Measurements from ENCODE around the gene ABAT. TPM values are rescaled to one million over a fixed set of nuclear protein-coding genes. Genes with fewer than 3 reads are reported as not detected.

The ABAT gene
- total and polyA plus RNA-seq, 10 of the 15 experiments (the other 5 are each of a cell fraction or from before 2014, with no cell fraction given): 1.0 to 10.6 (median 1.9) TPM

DNA sequence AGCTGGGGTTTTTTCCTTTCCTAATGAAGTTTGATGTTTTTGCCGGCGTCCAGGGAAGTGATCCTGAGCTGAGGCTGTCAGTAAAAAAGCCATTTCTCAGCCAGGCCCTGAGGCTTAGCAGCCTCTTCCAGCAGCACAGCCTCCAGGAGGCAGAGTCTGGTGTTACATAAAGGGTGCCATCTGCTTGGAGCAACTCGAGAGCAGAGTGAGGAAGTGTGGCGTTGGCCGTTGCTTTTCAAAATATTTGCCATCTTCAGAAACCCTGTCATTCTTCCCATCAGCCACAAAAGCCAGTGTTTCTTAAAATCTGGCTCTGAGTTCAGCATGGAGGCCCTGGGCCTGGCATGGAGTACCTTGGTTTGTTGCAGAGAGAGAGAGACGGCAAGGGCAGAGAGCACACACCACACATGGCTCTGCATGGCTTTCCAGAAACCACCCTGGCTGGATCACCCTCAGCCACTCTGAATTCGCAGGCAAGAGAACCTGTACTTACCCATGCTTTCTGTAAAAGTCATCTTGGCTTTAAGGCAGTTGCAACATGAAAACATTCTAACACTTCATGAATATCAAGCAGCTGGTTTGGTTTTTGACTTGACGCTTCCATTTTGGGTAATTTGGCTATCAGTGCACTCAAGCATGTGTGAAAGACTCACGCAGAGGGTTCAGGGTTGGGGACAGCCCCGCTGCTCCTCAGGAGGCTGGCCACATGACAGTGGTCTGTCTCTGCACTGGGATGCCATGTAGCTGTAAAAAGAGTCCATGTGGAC lies 144.3 kb downstream of the ABAT start (continued):
- TF ChIP-seq MEF2B (IDR thresholded peaks at IDR 0.05; ENCODE audit: partially characterized antibody, poor library complexity, severe bottlenecking): peak; percentile 74
- TF ChIP-seq, protein P1, sequence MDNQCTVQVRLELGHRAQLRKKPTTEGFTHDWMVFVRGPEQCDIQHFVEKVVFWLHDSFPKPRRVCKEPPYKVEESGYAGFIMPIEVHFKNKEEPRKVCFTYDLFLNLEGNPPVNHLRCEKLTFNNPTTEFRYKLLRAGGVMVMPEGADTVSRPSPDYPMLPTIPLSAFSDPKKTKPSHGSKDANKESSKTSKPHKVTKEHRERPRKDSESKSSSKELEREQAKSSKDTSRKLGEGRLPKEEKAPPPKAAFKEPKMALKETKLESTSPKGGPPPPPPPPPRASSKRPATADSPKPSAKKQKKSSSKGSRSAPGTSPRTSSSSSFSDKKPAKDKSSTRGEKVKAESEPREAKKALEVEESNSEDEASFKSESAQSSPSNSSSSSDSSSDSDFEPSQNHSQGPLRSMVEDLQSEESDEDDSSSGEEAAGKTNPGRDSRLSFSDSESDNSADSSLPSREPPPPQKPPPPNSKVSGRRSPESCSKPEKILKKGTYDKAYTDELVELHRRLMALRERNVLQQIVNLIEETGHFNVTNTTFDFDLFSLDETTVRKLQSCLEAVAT (IDR thresholded peaks at IDR 0.05): no peak
- TF ChIP-seq SMARCA5 (IDR thresholded peaks at IDR 0.05): peak; percentile 71; the same call in 1 of the 2 replicates
- TF ChIP-seq, protein P2, sequence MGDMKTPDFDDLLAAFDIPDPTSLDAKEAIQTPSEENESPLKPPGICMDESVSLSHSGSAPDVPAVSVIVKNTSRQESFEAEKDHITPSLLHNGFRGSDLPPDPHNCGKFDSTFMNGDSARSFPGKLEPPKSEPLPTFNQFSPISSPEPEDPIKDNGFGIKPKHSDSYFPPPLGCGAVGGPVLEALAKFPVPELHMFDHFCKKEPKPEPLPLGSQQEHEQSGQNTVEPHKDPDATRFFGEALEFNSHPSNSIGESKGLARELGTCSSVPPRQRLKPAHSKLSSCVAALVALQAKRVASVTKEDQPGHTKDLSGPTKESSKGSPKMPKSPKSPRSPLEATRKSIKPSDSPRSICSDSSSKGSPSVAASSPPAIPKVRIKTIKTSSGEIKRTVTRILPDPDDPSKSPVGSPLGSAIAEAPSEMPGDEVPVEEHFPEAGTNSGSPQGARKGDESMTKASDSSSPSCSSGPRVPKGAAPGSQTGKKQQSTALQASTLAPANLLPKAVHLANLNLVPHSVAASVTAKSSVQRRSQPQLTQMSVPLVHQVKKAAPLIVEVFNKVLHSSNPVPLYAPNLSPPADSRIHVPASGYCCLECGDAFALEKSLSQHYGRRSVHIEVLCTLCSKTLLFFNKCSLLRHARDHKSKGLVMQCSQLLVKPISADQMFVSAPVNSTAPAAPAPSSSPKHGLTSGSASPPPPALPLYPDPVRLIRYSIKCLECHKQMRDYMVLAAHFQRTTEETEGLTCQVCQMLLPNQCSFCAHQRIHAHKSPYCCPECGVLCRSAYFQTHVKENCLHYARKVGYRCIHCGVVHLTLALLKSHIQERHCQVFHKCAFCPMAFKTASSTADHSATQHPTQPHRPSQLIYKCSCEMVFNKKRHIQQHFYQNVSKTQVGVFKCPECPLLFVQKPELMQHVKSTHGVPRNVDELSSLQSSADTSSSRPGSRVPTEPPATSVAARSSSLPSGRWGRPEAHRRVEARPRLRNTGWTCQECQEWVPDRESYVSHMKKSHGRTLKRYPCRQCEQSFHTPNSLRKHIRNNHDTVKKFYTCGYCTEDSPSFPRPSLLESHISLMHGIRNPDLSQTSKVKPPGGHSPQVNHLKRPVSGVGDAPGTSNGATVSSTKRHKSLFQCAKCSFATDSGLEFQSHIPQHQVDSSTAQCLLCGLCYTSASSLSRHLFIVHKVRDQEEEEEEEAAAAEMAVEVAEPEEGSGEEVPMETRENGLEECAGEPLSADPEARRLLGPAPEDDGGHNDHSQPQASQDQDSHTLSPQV (IDR thresholded peaks at IDR 0.05): 0 out of 2 replicates have a peak, but pooled peaks have one; percentile 10
- TF ChIP-seq TARDBP (IDR thresholded peaks at IDR 0.05; ENCODE audit: borderline replicate concordance): no peak
- TF ChIP-seq, protein P3, sequence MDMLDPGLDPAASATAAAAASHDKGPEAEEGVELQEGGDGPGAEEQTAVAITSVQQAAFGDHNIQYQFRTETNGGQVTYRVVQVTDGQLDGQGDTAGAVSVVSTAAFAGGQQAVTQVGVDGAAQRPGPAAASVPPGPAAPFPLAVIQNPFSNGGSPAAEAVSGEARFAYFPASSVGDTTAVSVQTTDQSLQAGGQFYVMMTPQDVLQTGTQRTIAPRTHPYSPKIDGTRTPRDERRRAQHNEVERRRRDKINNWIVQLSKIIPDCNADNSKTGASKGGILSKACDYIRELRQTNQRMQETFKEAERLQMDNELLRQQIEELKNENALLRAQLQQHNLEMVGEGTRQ (IDR thresholded peaks at IDR 0.05; ENCODE audit: borderline replicate concordance, low read depth, low read length): peak; percentile 13; the same call in 1 of the 2 replicates
- no peak for TF ChIP-seq SMAD1 (IDR thresholded peaks at IDR 0.05; ENCODE audit: low read depth, partially characterized antibody)
- TF ChIP-seq, protein P4, sequence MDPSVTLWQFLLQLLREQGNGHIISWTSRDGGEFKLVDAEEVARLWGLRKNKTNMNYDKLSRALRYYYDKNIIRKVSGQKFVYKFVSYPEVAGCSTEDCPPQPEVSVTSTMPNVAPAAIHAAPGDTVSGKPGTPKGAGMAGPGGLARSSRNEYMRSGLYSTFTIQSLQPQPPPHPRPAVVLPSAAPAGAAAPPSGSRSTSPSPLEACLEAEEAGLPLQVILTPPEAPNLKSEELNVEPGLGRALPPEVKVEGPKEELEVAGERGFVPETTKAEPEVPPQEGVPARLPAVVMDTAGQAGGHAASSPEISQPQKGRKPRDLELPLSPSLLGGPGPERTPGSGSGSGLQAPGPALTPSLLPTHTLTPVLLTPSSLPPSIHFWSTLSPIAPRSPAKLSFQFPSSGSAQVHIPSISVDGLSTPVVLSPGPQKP (IDR thresholded peaks at IDR 0.05; ENCODE audit: low read depth, low read length): no peak
- TF ChIP-seq BHLHE40 (IDR thresholded peaks at IDR 0.05; ENCODE audit: borderline replicate concordance in 1 of 2, low read depth in 2 of 2, low read length in 1 of 2): peak; percentile 32 to 58; a peak in 2 of 4 replicates
- TF ChIP-seq NR2C1 (IDR thresholded peaks at IDR 0.05): no peak
- peak; percentile 82 for TF ChIP-seq MXI1 (IDR thresholded peaks at IDR 0.05; ENCODE audit: low read depth, low read length)
- no peak for TF ChIP-seq ASH2L (IDR thresholded peaks at IDR 0.05; ENCODE audit: borderline replicate concordance, low read depth)
- TF ChIP-seq POLR2AphosphoS5 (IDR thresholded peaks at IDR 0.05; ENCODE audit: low read length): peak; percentile 49; the same call in 1 of the 2 replicates
- no peak for TF ChIP-seq MYB (IDR thresholded peaks at IDR 0.05; ENCODE audit: borderline replicate concordance, low read depth, low read length)
- TF ChIP-seq JUNB (IDR thresholded peaks at IDR 0.05): no peak
- no peak for TF ChIP-seq ATF7 (IDR thresholded peaks at IDR 0.05; ENCODE audit: low read depth)
- TF ChIP-seq, protein P5, sequence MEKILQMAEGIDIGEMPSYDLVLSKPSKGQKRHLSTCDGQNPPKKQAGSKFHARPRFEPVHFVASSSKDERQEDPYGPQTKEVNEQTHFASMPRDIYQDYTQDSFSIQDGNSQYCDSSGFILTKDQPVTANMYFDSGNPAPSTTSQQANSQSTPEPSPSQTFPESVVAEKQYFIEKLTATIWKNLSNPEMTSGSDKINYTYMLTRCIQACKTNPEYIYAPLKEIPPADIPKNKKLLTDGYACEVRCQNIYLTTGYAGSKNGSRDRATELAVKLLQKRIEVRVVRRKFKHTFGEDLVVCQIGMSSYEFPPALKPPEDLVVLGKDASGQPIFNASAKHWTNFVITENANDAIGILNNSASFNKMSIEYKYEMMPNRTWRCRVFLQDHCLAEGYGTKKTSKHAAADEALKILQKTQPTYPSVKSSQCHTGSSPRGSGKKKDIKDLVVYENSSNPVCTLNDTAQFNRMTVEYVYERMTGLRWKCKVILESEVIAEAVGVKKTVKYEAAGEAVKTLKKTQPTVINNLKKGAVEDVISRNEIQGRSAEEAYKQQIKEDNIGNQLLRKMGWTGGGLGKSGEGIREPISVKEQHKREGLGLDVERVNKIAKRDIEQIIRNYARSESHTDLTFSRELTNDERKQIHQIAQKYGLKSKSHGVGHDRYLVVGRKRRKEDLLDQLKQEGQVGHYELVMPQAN (conservative IDR thresholded peaks at IDR 0.05): no peak
- peak; percentile 62 for TF ChIP-seq RUNX3 (IDR thresholded peaks at IDR 0.05; ENCODE audit: low read length)
- TF ChIP-seq ZNF24 (IDR thresholded peaks at IDR 0.05): no peak
- no peak for TF ChIP-seq TCF3 (IDR thresholded peaks at IDR 0.05; ENCODE audit: borderline replicate concordance, insufficient read depth, low read depth, low read length)

All from GM12878 (cell line).